GM18502 (cell line): Measurements from ENCODE around the gene DYNC1LI1.
"Not testable (repeated sequence)": the region's sequence is repeated elsewhere in the genome, so short reads cannot be mapped to it uniquely, and the experiment has no call there.

Experiments
- ATAC-seq: cut with Tn5 transposase; IDR thresholded peaks from one replicate; pipeline ENCODE4 v1.9.1; 2021; ENCODE audit warnings: mild to moderate bottlenecking; ENCODE audit not compliant: unreplicated experiment, poor library complexity

DYNC1LI1 gene

DNA sequence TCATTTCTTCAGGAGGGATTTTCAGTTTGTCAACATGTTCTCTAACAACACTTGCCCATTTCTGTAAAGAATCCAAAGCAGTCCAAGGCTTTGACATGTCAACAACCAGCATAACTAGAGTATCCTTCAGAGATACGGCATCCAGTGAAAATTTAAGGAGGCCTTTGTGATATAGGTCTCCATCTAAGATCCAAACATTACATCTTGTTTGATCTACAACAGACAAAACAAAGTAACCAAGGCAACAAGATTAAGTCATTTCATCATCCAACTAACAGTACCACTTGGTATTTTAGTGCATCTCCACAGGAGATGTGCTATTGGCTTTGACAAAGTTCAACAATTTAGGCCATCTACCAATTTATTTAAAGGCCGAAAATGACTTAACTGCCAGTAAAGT, 25.8 kb downstream of the DYNC1LI1 start:
- no peak for ATAC-seq

GRCh38 chr3:32542807-32543206, 27.9 kb downstream of the DYNC1LI1 start:
- ATAC-seq: no peak

GRCh38 chr3:32540899-32541298, 29.8 kb downstream of the DYNC1LI1 start:
- ATAC-seq: no peak

GRCh38 chr3:32532434-32532833, 38.2 kb downstream of the DYNC1LI1 start:
- no peak for ATAC-seq

DNA sequence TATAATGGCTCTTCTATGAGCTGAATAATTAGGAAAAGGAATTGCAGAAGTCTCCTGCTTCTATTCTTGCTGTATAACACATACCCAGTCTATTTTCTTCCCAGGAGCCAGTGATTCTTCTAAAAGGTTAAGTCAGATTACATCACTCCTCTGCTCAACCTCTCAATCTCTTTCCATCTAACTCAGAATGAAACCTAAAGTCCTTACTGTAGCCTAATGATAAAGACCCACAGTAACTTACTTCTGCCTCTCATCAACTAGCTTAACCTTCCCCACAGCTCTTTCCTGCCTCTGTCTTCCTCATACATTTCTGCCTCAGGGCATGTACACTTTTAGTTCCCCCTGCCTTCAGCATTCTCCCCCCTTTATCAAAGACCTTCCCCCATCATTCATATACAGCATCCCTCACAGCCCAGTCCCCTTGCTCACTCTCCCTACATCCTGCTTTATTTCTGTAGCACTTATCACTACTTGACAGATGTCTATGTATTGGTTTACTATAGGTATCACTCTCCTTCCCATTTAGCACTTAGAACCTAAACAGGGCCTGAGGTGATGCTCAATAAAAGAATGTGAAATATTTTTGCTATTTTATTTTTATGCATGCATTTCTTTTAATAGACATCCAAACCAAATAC, 39.5 kb downstream of the DYNC1LI1 start:
- ATAC-seq: peak; percentile 64

DNA sequence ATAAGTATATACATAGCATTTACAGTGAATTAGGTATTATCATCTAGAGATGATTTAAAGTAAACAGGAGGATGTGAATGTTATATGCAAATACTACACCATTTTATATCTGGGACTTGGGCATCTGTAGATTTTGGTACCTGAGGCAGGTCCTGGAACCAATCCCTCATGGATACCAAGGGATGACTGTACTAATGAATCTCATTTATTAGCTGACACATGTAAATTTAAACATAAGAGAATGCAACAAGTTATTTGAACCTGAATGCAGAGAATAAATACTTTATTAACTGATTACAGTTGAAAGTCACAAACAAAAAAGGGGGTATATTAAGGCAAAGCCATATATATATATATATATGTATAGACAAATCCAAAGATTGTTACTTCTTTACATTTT, 44.9 kb downstream of the DYNC1LI1 start:
- no peak for ATAC-seq

DNA sequence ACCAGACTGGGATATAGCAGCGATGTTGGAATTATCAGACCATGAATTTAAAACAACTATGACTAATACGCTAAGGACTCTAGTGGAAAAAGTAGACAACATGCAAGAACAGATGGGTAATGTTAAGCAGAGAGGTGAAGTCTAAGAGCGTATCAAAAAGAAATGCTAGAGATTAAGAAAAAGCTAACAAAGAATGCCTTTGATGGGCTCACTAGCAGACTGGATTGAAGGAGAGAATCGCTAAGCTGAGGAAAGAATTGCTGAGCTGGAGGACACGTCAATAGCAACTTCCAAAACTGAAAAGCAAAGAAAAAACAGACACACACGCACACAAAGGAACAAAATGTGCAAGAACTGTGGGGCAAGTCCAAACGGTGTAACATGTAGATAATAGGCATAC, 48.0 kb downstream of the DYNC1LI1 start:
- no peak for ATAC-seq

DNA sequence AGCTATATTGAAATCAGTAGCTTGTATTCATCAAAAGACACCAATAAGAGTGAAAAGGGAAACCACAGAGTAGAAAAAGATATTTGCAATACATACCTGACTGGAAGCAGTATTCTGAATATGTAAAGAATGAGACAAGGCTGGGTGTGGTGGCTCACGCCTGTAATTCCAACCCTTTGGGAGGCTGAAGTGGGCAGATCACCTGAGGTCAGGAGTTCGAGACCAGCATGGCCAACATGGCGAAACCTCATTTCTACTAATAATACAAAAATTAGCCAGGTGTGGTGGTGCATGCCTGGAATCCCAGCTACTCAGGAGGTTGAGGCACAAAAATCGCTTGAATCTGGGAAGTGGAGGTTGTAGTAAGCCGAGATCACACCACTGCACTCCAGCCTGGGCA, 51.7 kb downstream of the DYNC1LI1 start:
- ATAC-seq: not testable (repeated sequence)

DNA sequence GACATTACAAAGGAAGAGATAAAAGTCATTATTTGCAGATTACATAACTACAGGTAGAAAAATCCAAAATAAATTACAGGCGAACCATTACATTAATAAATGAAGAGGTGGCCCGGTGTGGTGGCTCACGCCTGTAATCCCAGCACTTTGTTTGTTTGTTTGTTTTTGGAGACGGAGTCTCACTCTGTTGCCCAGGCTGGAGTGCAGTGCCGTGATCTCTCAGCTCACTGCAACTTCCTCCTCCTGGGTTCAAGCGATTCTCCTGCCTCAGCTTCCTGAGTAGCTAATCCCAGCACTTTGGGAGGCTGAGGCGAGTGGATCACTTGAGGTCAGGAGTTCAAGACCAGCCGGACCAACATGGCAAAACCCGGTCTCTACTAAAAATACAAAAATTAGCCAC, 53.9 kb downstream of the DYNC1LI1 start:
- ATAC-seq: peak; percentile 28

GRCh38 chr3:32511005-32511404, 59.7 kb downstream of the DYNC1LI1 start:
- ATAC-seq: no peak

DNA sequence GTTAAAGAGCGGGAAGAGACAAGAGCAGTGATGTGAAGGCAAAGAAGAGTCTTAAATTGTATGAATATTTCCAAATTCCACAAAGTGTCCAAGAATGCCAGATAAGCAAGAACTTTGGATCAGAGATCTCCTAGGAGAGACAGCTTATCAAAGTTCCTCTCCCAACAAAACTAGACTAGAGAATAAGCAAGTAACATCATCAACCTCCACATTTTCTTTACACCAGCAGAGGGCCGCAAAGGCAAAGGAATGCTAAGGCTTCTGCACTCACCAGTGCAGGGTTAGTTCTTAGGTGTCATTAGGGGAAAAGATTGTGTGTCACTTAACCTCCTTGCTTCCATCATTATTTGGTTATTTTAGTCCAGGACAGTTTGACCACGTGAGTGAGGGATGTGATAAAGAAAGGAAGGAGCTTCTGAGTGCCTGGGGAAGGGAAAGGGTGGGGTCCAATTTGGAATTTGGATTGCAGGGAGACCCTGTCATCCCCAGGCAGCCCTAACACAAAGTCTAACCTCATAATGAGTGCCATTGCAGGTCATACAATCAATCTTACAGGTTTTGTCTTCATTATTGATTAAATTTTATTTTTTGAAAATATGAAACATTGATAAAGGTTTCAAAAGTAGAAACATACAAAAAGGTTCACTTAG, 60.5 kb downstream of the DYNC1LI1 start:
- peak; percentile 83 for ATAC-seq

DNA sequence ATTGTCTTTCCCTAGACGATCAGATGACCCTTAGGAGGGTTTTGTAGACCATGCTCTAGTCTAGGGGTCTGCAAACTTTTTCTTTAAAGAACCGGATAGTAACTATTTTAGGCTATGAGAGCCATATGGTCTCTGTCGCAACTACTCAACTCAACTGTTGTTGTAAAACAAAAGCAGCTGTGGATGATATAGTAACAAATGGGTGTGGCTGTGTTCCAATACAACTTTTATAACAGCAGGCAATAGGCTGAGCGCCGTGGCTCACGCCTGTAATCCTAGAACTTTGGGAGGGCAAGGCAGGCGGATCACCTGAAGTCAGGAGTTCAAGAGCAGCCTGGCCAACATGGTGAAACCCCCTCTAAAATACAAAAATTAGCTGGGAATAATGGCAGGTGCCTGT, 61.9 kb downstream of the DYNC1LI1 start:
- ATAC-seq: no peak

GRCh38 chr3:32506466-32506865, 64.2 kb downstream of the DYNC1LI1 start:
- ATAC-seq: no peak

DNA sequence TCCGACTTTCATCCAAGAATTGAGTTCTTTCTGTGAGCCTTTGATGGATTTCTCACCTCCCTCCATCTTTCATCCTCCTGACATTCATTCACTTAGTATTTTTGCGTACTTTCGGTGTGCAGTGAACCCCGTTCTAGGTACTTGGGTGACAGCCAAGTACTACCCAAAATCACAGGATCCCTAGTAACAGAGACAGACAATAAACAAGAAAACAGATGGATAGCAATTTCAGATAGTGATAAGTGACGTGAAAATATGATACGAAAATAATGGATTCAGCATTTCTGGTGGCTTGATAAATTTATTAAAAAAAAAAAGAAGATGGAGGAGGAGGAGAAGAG, 67.7 kb downstream of the DYNC1LI1 start:
- no peak for ATAC-seq

GRCh38 chr3:32502118-32502945, 68.3 kb downstream of the DYNC1LI1 start, which contains the start of gene CMTM6:
CMTM6 (minus strand) TSS chr3:32502852; CDS start chr3:32502745, 107 bp downstream.
- peak; percentile 81 for ATAC-seq

DNA sequence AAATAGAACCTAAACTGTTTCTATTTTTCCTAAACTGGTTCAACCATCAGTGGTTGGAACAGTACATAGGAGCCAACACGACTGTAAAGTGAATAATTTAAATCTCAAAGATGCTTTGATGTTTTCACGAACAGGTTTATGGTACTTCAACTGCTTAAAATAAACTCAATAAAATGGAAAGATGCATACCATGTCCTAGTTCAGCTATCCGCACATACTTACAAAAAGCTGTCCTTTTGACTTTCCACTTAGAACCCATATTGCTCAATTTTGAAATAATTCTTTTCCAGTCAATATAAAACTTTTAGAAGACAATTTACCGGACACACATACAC, 68.9 kb downstream of the DYNC1LI1 start:
- ATAC-seq: peak; percentile 2

GRCh38 chr3:32500880-32501782, 69.5 kb downstream of the DYNC1LI1 start:
- no peak for ATAC-seq

GRCh38 chr3:32500231-32500630, 70.4 kb downstream of the DYNC1LI1 start:
- no peak for ATAC-seq

GRCh38 chr3:32499585-32499984, 71.1 kb downstream of the DYNC1LI1 start:
- ATAC-seq: no peak

GRCh38 chr3:32498992-32499391, 71.7 kb downstream of the DYNC1LI1 start:
- ATAC-seq: no peak
